CD14-positive monocyte (primary cell): ENCODE data around the gene SFRP5. TPM values are rescaled to one million over a fixed set of nuclear protein-coding genes. Genes with fewer than 3 reads are reported as not detected.

ENCODE experiments used
- DNase-seq, 3 donors: peaks; one replicate each; pipeline ENCODE4 v3.0.0-alpha.2; 2011 to 2022
- H2AFZ ChIP-seq: 2 replicates; pipeline ENCODE4 v1.6.0; 2012; ENCODE audit warnings: mild to moderate bottlenecking, low read depth, low read length, inconsistent platforms; ENCODE audit not compliant: insufficient read depth, poor library complexity, severe bottlenecking
- H3K27ac ChIP-seq, 2 donors: 1 replicate in 1 of 2; 2 replicates in 1 of 2; pipeline ENCODE4 v1.5.1; 2012 to 2013; ENCODE audit warnings: low read length in 2 of 2, control low read depth in 1 of 2, inconsistent platforms in 1 of 2, low read depth in 1 of 2, mild to moderate bottlenecking in 1 of 2
- H3K27me3 ChIP-seq, 2 donors: one replicate each; pipeline versions ENCODE4 v1.6.0 to v1.6.1; 2011 to 2013; ENCODE audit warnings: low read length in 2 of 2; ENCODE audit not compliant: control insufficient read depth in 2 of 2, insufficient read depth in 2 of 2
- H3K36me3 ChIP-seq, 2 donors: replicated peaks in 1 of 2; 1 replicate in 1 of 2; 2 replicates in 1 of 2; pipeline versions ENCODE4 v1.5.1 to v1.6.1; 2012 to 2013; ENCODE audit warnings: low read length in 2 of 2, control low read depth in 1 of 2, inconsistent platforms in 1 of 2, mild to moderate bottlenecking in 1 of 2; ENCODE audit not compliant: insufficient read depth in 2 of 2, control insufficient read depth in 1 of 2
- H3K4me1 ChIP-seq, 2 donors: 1 replicate in 1 of 2; 2 replicates in 1 of 2; pipeline versions ENCODE4 v1.5.1 to v1.6.1; 2012 to 2013; ENCODE audit warnings: low read length in 2 of 2, control low read depth in 1 of 2, inconsistent platforms in 1 of 2, mild to moderate bottlenecking in 1 of 2, moderate library complexity in 1 of 2; ENCODE audit not compliant: insufficient read depth in 2 of 2, control insufficient read depth in 1 of 2
- H3K4me2 ChIP-seq: replicated peaks from 2 replicates; pipeline ENCODE3; 2012; ENCODE audit warnings: low read length, moderate library complexity, mild to moderate bottlenecking; ENCODE audit not compliant: poor library complexity, severe bottlenecking; ENCODE audit errors: extremely low read depth
- H3K4me3 ChIP-seq, 3 experiments: fragments of 200-600 bp in 1 of 3; sonication (generic) in 1 of 3; replicated peaks in 1 of 3; 1 replicate in 2 of 3; 2 replicates in 1 of 3; pipeline ENCODE4 v1.5.1; 2011 to 2013; ENCODE audit warnings: low read length in 3 of 3, mild to moderate bottlenecking in 3 of 3, control low read depth in 2 of 3, low read depth in 2 of 3, inconsistent platforms in 1 of 3, moderate library complexity in 1 of 3
- H3K79me2 ChIP-seq: 2 replicates; pipeline ENCODE4 v1.6.0; 2012; ENCODE audit warnings: mild to moderate bottlenecking, control low read depth, inconsistent platforms, low read length, moderate library complexity; ENCODE audit not compliant: insufficient read depth
- H3K9ac ChIP-seq: 2 replicates; pipeline ENCODE4 v1.6.0; 2017; ENCODE audit warnings: low read length, mild to moderate bottlenecking; ENCODE audit not compliant: insufficient read depth, poor library complexity, severe bottlenecking
- H3K9me3 ChIP-seq, 2 donors: replicated peaks in 1 of 2; 1 replicate in 1 of 2; 2 replicates in 1 of 2; pipeline versions ENCODE4 v1.5.1 to v1.6.1; 2012 to 2013; ENCODE audit warnings: low read length in 2 of 2, control low read depth in 1 of 2; ENCODE audit not compliant: control insufficient read depth in 1 of 2, insufficient read depth in 1 of 2
- H4K20me1 ChIP-seq: 2 replicates; pipeline ENCODE4 v1.6.0; 2012; ENCODE audit warnings: mild to moderate bottlenecking, low read length, control low read depth, moderate library complexity; ENCODE audit not compliant: insufficient read depth
- H3K27ac Mint-ChIP-seq, 7 donors: one replicate each; pipeline ENCODE4 v1.8.0; 2020; ENCODE audit warnings: mild to moderate bottlenecking in 7 of 7, mixed read lengths in 7 of 7, moderate library complexity in 6 of 7, inconsistent platforms in 2 of 7
- H3K27me3 Mint-ChIP-seq, 3 donors: one replicate each; pipeline ENCODE4 v1.8.0; 2021 to 2022; ENCODE audit warnings: low read depth in 3 of 3, mild to moderate bottlenecking in 3 of 3, mixed read lengths in 3 of 3, moderate library complexity in 3 of 3, inconsistent platforms in 1 of 3
- H3K36me3 Mint-ChIP-seq, 2 donors: one replicate each; pipeline ENCODE4 v1.8.0; 2020; ENCODE audit warnings: mixed read lengths in 2 of 2, inconsistent platforms in 1 of 2, mild to moderate bottlenecking in 1 of 2
- H3K4me1 Mint-ChIP-seq: one replicate; pipeline ENCODE4 v1.8.0; 2020; ENCODE audit warnings: mild to moderate bottlenecking, mixed read lengths
- H3K4me3 Mint-ChIP-seq, 2 donors: one replicate each; pipeline ENCODE4 v1.8.0; 2020; ENCODE audit warnings: mild to moderate bottlenecking in 2 of 2, mixed read lengths in 2 of 2, moderate library complexity in 1 of 2
- H3K9me3 Mint-ChIP-seq, 7 donors: one replicate each; pipeline ENCODE4 v1.8.0; 2020 to 2022; ENCODE audit warnings: mixed read lengths in 7 of 7, mild to moderate bottlenecking in 6 of 7, moderate library complexity in 6 of 7, inconsistent platforms in 2 of 7
- CTCF ChIP-seq: fragments of 200-600 bp; IDR thresholded peaks from one replicate; pipeline ENCODE4 v1.8.0; 2022; ENCODE audit warnings: antibody characterized with exemption, mild to moderate bottlenecking
- WGBS: methylation state at CpG from one replicate; pipeline ENCODE4 v1.1.5; 2013; ENCODE audit warnings: missing lambda C conversion rate; ENCODE audit not compliant: insufficient coverage; 5-methylcytosine and 5-hydroxymethylcytosine counted together
- intact Hi-C, 2 donors: fragments of 100-400 bp; cut with micrococcal nuclease; formaldehyde crosslinking; loops; one replicate each; pipeline versions ENCODE4 v1.15.0 to v1.15.1; 2023
- polyA plus RNA-seq, 3 donors: library from polyadenylated mRNA; depleted of rRNA in 1 of 3; unstranded in 2 of 3; stranded (reverse) in 1 of 3; fragments of 300-500 nt in 2 of 3; fragments of >200 nt in 1 of 3; fragmentation: Illumina TruSeq in 2 of 3; gene quantifications; 1 replicate in 2 of 3; 2 replicates in 1 of 3; pipeline ENCODE4 v1.2.3, GENCODE V29; 2012 to 2021

The SFRP5 gene
- polyA plus RNA-seq, 3 donors = not detected

DNA sequence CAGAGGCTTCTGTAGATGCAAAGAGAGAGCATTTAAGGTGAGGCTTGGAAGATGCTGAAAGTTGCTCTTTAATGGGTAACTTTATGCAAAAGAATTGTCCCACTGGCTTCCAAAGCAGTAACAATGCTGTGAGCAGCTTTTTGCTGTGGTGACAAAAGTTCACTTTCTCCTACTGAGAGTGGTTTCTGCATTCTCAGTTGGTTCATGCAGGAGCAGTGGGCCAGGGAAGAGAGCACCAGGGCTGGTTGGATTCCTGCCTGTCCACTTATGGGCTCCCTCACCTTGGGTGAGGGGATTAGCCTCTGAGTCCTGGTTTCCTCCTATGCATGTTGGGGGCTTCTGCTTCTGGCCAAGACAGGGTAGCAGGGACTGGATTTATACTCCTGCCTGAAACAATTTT is 46.8 kb upstream of the SFRP5 start:
- Histone ChIP-seq H3K4me3 (no peak overlapping the region), H3K9ac (no peak overlapping the region), H4K20me1 (no peaks in the 10 kb centered on the region), H2AFZ (no peak overlapping the region), H3K27me3 (peaks cover 0 to 5% of the 10 kb centered on the region in 2 donors), H3K36me3 (no peaks in the 10 kb centered on the region), H3K4me1 (no peaks in the 10 kb centered on the region), H3K27ac (no peak overlapping the region), H3K4me2 (no peak overlapping the region), H3K79me2 (no peaks in the 10 kb centered on the region), H3K9me3 (no peaks in the 10 kb centered on the region)
- DNase-seq = no peak
- no peaks in the 10 kb centered on the region for H3K4me1 Mint-ChIP-seq
- H3K27me3 Mint-ChIP-seq = peaks cover 4 to 27% (median 8%) of the 10 kb centered on the region in 3 donors
- TF ChIP-seq CTCF = no peak
- no peaks in the 10 kb centered on the region for H3K36me3 Mint-ChIP-seq
- H3K4me3 Mint-ChIP-seq = no peak overlapping the region
- peaks cover 0 to 1% (median 0%) of the 10 kb centered on the region in 7 donors for H3K9me3 Mint-ChIP-seq
- intact Hi-C loops = no loop called here
- no peak overlapping the region for H3K27ac Mint-ChIP-seq

GRCh38 chr10:97816609-97817008 is 44.8 kb upstream of the SFRP5 start:
- intact Hi-C loops = no loop called here
- H3K36me3 Mint-ChIP-seq = no peaks in the 10 kb centered on the region
- no CpG with 5 or more reads among the region's 4 CpGs for WGBS
- Histone ChIP-seq H2AFZ (no peak overlapping the region), H3K27me3 (peaks cover 0 to 5% of the 10 kb centered on the region in 2 donors), H3K36me3 (no peaks in the 10 kb centered on the region), H3K4me2 (no peak overlapping the region), H3K27ac (no peak overlapping the region), H3K9ac (no peak overlapping the region), H3K4me1 (no peaks in the 10 kb centered on the region), H4K20me1 (no peaks in the 10 kb centered on the region), H3K9me3 (no peaks in the 10 kb centered on the region), H3K79me2 (no peaks in the 10 kb centered on the region), H3K4me3 (no peak overlapping the region)
- TF ChIP-seq CTCF = no peak
- H3K4me1 Mint-ChIP-seq = no peaks in the 10 kb centered on the region
- H3K27ac Mint-ChIP-seq = no peak overlapping the region
- peaks cover 0 to 1% (median 0%) of the 10 kb centered on the region in 7 donors for H3K9me3 Mint-ChIP-seq
- H3K27me3 Mint-ChIP-seq = peaks cover 6 to 32% (median 9%) of the 10 kb centered on the region in 3 donors
- no peak for DNase-seq
- no peak overlapping the region for H3K4me3 Mint-ChIP-seq
